Mesendoderm (in vitro differentiated cells): ENCODE results near the gene AHRR.
A peak's percentile ranks its signal among the peaks of the same experiment; 100 is the strongest.

Experiments
- DNase-seq: peaks from one replicate; pipeline ENCODE4 v3.0.0; 2013
- H2AK5ac ChIP-seq: 2 replicates; pipeline ENCODE4 v1.6.1; 2013; ENCODE audit warnings: low read length, inconsistent platforms
- H2BK120ac ChIP-seq: 2 replicates; pipeline ENCODE4 v1.6.1; 2013; ENCODE audit warnings: low read depth, mild to moderate bottlenecking, low read length, moderate library complexity, mixed read lengths
- H2BK15ac ChIP-seq: replicated peaks from 2 replicates; pipeline ENCODE4 v1.6.1; 2013; ENCODE audit warnings: low read depth, mild to moderate bottlenecking, moderate library complexity
- H2BK5ac ChIP-seq: 2 replicates; pipeline ENCODE4 v1.6.1; 2013; ENCODE audit warnings: low read length, inconsistent platforms
- H3K18ac ChIP-seq: 2 replicates; pipeline ENCODE4 v1.6.1; 2013; ENCODE audit warnings: mild to moderate bottlenecking, low read length, mixed read lengths
- H3K23ac ChIP-seq: one replicate; pipeline ENCODE4 v1.6.1; 2013; ENCODE audit warnings: low read length
- H3K27ac ChIP-seq: 2 replicates; pipeline ENCODE4 v1.5.1; 2013; ENCODE audit warnings: low read depth, mild to moderate bottlenecking, inconsistent platforms, low read length, moderate library complexity
- H3K27me3 ChIP-seq: 2 replicates; pipeline ENCODE4 v1.6.1; 2013; ENCODE audit warnings: low read length, control low read depth, mild to moderate bottlenecking, inconsistent platforms; ENCODE audit not compliant: insufficient read depth, poor library complexity
- H3K36me3 ChIP-seq: 2 replicates; pipeline ENCODE4 v1.6.1; 2013; ENCODE audit warnings: low read length, inconsistent platforms; ENCODE audit not compliant: control insufficient read depth, insufficient read depth
- H3K4ac ChIP-seq: one replicate; pipeline ENCODE4 v1.6.1; 2013; ENCODE audit warnings: low read depth, mild to moderate bottlenecking, low read length, moderate library complexity
- H3K4me1 ChIP-seq: 2 replicates; pipeline ENCODE4 v1.6.1; 2013; ENCODE audit warnings: low read depth, low read length, inconsistent platforms; ENCODE audit not compliant: control insufficient read depth
- H3K4me2 ChIP-seq: 2 replicates; pipeline ENCODE4 v1.6.1; 2013; ENCODE audit warnings: low read length
- H3K4me3 ChIP-seq: 2 replicates; pipeline ENCODE4 v1.5.1; 2013; ENCODE audit warnings: mild to moderate bottlenecking, low read length
- H3K56ac ChIP-seq: one replicate; pipeline ENCODE4 v1.6.1; 2013; ENCODE audit warnings: low read length
- H3K79me1 ChIP-seq: 2 replicates; pipeline ENCODE4 v1.6.1; 2013; ENCODE audit warnings: low read length, inconsistent platforms
- H3K79me2 ChIP-seq: 2 replicates; pipeline ENCODE4 v1.6.1; 2013; ENCODE audit warnings: mild to moderate bottlenecking, low read length; ENCODE audit not compliant: control insufficient read depth, insufficient read depth
- H3K9ac ChIP-seq: 2 replicates; pipeline ENCODE4 v1.6.1; 2013; ENCODE audit warnings: low read length, inconsistent platforms
- H4K5ac ChIP-seq: one replicate; pipeline ENCODE4 v1.6.1; 2013; ENCODE audit warnings: low read length
- H4K8ac ChIP-seq: one replicate; pipeline ENCODE4 v1.6.1; 2013; ENCODE audit warnings: low read depth, mild to moderate bottlenecking, control low read depth, low read length, moderate library complexity
- WGBS: extraction: QIAGEN DNeasy Blood & Tissue Kit; methylation state at CpG from one replicate; pipeline ENCODE4 v1.1.7; 2013; ENCODE audit warnings: low lambda C conversion rate, missing lambda C conversion rate; ENCODE audit not compliant: insufficient coverage; ENCODE audit errors: extremely low coverage; 5-methylcytosine and 5-hydroxymethylcytosine counted together

The AHRR gene

DNA sequence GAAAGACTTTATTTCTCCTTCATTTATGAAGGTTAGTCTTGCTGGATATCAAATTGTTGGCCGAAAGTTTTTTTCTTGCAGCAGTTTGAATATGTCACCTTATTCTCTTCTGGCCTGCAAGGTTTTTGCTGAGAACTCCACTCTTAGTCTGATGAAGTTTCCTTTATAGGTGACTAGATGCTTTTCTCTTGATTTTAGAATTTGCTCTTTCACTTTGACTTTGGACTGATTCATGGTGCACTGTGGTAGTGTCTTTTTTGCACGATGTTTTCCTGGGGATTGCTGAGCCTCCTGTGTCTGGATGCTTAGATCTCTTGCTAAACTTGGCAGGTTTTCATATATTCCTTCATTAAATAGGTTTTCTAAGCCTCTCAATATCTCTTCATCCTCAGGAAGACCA, 12.4 kb downstream of the AHRR start:
- Histone ChIP-seq H3K18ac (no peak overlapping the region), H2BK120ac (no peak overlapping the region), H2BK5ac (no peak overlapping the region), H3K79me2 (no peaks in the 10 kb centered on the region), H3K4me3 (no peak overlapping the region), H3K4me2 (no peak overlapping the region), H4K8ac (no peak overlapping the region), H3K79me1 (no peaks in the 10 kb centered on the region), H3K23ac (no peak overlapping the region), H3K56ac (no peak overlapping the region), H3K9ac (no peak overlapping the region), H3K27me3 (no peaks in the 10 kb centered on the region), H3K36me3 (no peaks in the 10 kb centered on the region), H2BK15ac (no peak overlapping the region), H4K5ac (no peak overlapping the region), H3K4ac (no peak overlapping the region), H3K4me1 (no peaks in the 10 kb centered on the region), H3K27ac (no peak overlapping the region), H2AK5ac (no peak overlapping the region)
- no CpG with 5 or more reads among the region's 2 CpGs for WGBS
- no peak for DNase-seq

DNA sequence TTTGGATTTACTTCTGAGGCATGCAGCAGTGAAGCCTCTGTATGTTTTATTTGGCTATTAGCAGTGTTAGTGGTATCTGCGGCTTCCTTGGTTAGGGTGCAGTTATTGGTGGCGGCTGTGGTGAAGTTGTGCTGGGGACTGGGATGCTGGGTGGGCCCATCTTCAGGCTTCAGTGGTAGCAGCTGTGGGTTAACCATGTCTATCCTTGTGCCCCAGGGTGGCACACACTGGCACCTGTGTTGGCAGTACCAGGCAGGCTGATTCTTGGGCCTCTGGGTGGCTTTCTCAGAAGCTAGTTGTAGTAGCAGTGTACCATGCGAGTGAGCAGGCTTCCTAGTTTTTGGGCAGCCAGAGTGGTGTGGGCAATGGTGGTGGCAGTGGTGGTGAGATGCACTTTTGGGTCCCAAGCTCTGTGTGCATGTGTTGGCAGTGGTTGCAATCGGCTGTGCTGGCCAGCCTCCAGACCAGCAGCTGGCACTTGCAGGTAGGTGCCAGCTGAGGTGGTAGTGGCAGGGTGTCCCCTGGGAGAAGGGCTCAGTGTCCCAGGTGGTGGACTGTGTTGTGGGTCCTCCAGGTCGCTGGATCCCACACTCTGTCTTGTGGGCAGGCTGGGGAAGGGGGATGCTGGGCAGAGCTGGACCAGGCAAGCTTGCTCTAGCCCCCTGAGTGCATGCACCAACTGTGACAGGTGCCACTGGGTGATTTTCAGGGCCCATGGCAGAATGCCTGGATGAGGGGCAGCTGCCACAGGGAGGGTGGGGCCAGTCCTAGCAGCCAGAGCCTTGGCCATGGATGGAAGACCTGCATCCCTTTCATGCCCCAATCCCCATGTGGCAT, 13.6 kb downstream of the AHRR start:
- H2BK120ac ChIP-seq, result no peak overlapping the region
- H2BK15ac ChIP-seq, result no peak overlapping the region
- H4K5ac ChIP-seq, result no peak overlapping the region
- no peaks in the 10 kb centered on the region for H3K79me1 ChIP-seq
- H2BK5ac ChIP-seq, result no peak overlapping the region
- H3K4ac ChIP-seq, result no peak overlapping the region
- no peaks in the 10 kb centered on the region for H3K4me1 ChIP-seq
- no peak overlapping the region for H2AK5ac ChIP-seq
- H3K4me3 ChIP-seq, result no peak overlapping the region
- WGBS, result no CpG with 5 or more reads among the region's 5 CpGs
- no peak overlapping the region for H4K8ac ChIP-seq
- H3K18ac ChIP-seq, result no peak overlapping the region
- H3K36me3 ChIP-seq, result no peaks in the 10 kb centered on the region
- no peak overlapping the region for H3K56ac ChIP-seq
- no peak overlapping the region for H3K9ac ChIP-seq
- no peaks in the 10 kb centered on the region for H3K79me2 ChIP-seq
- no peak overlapping the region for H3K4me2 ChIP-seq
- H3K27ac ChIP-seq, result no peak overlapping the region
- no peak for DNase-seq
- no peak overlapping the region for H3K23ac ChIP-seq
- no peaks in the 10 kb centered on the region for H3K27me3 ChIP-seq

DNA sequence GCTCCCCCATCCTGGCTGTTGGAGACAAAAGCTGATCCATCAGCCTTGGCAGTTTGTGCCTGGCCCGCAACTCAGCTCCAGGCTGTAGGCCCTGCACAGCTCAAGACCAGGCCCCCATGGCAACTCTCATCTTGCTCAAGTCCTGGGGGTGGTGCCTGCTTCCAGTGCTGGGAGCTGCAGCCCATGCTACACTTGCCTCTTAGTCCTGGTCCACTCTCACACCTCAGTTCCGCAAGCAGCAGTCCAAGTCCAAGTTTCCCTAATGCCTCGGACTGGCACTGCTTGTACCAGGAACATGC, 14.2 kb downstream of the AHRR start:
- Histone ChIP-seq H3K56ac (no peak overlapping the region), H3K9ac (no peak overlapping the region), H3K4me1 (no peaks in the 10 kb centered on the region), H3K4ac (no peak overlapping the region), H3K23ac (no peak overlapping the region), H3K18ac (no peak overlapping the region), H2BK15ac (no peak overlapping the region), H2BK120ac (no peak overlapping the region), H3K4me3 (no peak overlapping the region), H4K5ac (no peak overlapping the region), H3K27ac (no peak overlapping the region), H3K79me2 (no peaks in the 10 kb centered on the region), H2AK5ac (no peak overlapping the region), H3K79me1 (no peaks in the 10 kb centered on the region), H2BK5ac (no peak overlapping the region), H3K36me3 (no peaks in the 10 kb centered on the region), H3K27me3 (no peaks in the 10 kb centered on the region), H3K4me2 (no peak overlapping the region), H4K8ac (no peak overlapping the region)
- no peak for DNase-seq
- WGBS, result no CpG with 5 or more reads among the region's 3 CpGs

DNA sequence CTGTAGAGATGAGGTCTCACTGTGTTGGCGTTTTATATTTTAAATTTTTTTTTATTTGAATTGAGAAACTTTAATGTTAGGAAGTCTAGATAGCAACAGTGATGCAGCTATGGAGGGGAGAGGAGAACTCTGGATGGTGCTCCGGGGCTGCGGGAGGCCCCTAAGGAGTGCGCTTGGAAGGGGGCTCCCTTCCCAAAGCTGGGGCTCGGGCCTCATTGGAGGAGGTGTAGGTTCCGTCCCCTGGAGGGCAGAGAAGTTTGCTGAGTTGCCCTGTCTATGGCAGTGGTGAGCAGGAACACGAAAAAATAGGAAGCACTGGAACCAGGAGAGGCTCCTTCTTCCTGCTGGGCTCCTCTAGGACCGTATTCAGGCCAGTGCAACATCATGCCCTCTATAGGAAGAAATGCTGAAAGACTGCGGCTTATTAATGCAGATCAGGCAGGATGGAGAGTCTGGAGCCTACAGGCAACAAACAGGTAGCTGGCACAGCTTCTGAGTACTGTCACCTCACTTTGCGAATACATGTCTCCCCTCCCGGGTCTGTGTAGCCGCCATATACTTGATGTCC, 16.1 kb downstream of the AHRR start:
- Histone ChIP-seq H3K4ac (no peak overlapping the region), H3K56ac (no peak overlapping the region), H4K5ac (no peak overlapping the region), H3K4me1 (no peaks in the 10 kb centered on the region), H2BK5ac (no peak overlapping the region), H3K27me3 (no peaks in the 10 kb centered on the region), H2AK5ac (no peak overlapping the region), H2BK120ac (no peak overlapping the region), H4K8ac (no peak overlapping the region), H3K9ac (no peak overlapping the region), H3K79me1 (no peaks in the 10 kb centered on the region), H2BK15ac (no peak overlapping the region), H3K4me3 (no peak overlapping the region), H3K27ac (no peak overlapping the region), H3K4me2 (no peak overlapping the region), H3K79me2 (no peaks in the 10 kb centered on the region), H3K18ac (no peak overlapping the region), H3K36me3 (no peaks in the 10 kb centered on the region), H3K23ac (no peak overlapping the region)
- WGBS, result 100% methylated on average over 1 of the region's 12 CpGs
- peak; percentile 86 for DNase-seq

DNA sequence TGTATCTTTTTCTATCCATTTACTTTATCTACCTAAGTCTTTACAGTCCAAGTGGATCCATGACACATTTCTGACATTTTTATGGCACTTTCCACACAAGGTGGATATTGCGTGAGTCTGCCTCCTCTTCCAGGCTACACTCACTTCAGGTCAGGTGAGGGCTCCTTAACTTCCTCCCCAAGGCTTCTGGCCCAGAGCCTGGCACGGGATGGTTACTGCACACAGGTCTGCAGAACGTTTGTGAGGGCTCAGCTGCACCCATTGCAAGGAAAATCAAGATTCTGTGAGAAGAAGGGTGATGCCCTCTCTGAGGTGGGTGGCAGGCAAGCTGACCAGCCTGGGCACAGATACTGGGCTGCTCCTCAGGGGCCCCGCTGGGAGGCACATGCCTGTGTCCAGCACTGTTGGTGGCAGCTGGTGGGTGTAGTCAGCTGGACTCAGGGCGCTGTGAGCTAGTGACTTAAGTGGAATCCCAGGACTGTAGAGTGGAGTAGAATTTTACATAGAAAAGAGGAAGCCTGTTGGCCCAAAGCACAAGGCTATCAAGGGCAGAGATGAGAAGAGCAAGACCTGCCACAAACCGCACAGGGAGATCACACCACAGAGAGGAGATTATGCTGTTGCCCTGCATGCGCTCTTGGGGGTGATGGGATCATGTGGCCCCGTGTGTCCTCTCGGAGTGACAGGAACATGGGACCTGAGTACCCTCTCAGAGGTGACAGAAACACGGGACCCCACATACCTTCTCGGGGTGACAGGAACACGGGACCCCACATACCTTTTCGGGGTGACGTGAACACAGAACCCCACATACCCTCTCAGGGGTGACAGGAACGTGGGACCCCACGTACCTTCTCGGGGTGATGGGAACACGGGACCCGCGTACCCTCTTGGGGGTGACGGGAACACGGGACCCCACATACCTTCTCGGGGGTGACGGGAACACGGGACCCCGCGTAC, 21.3 kb downstream of the AHRR start:
- Histone ChIP-seq H3K4me2 (no peak overlapping the region), H3K79me2 (no peaks in the 10 kb centered on the region), H2AK5ac (no peak overlapping the region), H3K18ac (no peak overlapping the region), H3K79me1 (no peaks in the 10 kb centered on the region), H2BK15ac (no peak overlapping the region), H2BK5ac (no peak overlapping the region), H3K9ac (no peak overlapping the region), H3K27me3 (no peaks in the 10 kb centered on the region), H3K27ac (no peak overlapping the region), H3K4me3 (no peak overlapping the region), H4K8ac (no peak overlapping the region), H2BK120ac (no peak overlapping the region), H3K36me3 (no peaks in the 10 kb centered on the region), H3K23ac (no peak overlapping the region), H4K5ac (no peak overlapping the region), H3K4ac (no peak overlapping the region), H3K56ac (peak overlapping the region; percentile 25), H3K4me1 (no peaks in the 10 kb centered on the region)
- no peak for DNase-seq
- WGBS, result no CpG with 5 or more reads among the region's 27 CpGs
